Ammon's horn (tissue), 1 donor: Measurements from ENCODE around the gene ALOX5.
"Not testable (repeated sequence)": the region's sequence is repeated elsewhere in the genome, so short reads cannot be mapped to it uniquely, and the experiment has no call there.

Source experiments
- DNase-seq: peaks from one replicate; pipeline ENCODE4 v3.0.0-alpha.2; 2016; ENCODE audit warnings: low spot score

ALOX5 gene

DNA sequence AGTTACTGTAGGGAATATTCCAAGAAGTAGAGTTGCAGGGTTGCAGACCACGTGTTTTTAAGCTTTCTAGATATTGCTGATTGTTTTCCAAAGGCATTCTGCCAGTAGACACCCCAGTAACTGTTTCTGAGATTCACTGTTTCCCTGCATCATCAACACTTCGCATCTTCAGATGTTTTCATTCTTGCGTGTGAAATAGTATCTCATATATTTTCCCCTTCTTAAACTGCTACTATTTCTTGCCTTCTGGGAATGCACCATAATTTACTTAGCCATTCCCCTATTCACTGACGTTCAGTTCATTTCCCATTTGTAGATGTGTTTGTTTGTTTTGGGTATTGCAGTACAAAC lies 30.7 kb downstream of the ALOX5 start:
- DNase-seq: no peak

DNA sequence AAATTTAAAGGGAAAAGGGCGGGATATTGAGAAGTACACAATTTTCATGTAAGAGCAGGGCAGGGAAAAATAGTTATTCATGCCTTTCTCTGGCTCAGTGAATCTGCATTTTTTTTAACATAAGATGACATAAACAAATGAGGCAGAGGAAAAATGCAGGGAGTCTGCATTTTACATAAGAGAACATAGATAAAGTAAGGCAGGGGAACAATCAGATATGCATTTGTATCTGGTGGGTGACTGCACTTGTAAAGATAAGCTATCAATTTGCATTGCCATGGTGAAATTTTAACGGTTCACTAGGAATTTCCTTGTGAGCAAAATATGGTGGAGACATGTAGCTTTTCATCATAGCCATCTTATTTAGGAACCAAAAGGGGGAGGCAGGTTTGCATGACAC lies 33.5 kb downstream of the ALOX5 start:
- no peak for DNase-seq

- DNase-seq: no peak
Observed at GRCh38 chr10:45408421-45409319, 34.7 kb downstream of the ALOX5 start.

- DNase-seq: not testable (repeated sequence)
Observed at GRCh38 chr10:45409347-45409746, 35.3 kb downstream of the ALOX5 start.

- no peak for DNase-seq
Observed at GRCh38 chr10:45409782-45410181, 35.8 kb downstream of the ALOX5 start.

- no peak for DNase-seq
Observed at GRCh38 chr10:45410489-45410806, 36.4 kb downstream of the ALOX5 start.

- DNase-seq: no peak
Observed at GRCh38 chr10:45410807-45411606, 37.0 kb downstream of the ALOX5 start.

DNA sequence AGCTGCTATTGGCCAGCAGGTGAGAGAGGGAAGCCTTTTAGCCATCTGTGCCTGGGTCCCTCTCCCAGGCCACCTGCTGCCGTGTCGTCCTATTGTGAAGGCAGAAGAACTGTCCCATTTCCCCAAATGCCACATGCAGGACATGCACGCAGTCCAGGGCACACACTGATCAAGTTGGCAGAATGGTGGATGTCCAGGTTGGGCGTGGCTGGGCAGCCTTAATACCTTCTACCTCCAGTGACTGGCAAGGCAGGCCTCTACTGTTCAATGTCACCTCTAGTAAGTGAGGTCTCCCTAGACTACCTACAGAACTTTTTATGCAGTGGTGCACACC lies 37.6 kb downstream of the ALOX5 start:
- DNase-seq: no peak

DNA sequence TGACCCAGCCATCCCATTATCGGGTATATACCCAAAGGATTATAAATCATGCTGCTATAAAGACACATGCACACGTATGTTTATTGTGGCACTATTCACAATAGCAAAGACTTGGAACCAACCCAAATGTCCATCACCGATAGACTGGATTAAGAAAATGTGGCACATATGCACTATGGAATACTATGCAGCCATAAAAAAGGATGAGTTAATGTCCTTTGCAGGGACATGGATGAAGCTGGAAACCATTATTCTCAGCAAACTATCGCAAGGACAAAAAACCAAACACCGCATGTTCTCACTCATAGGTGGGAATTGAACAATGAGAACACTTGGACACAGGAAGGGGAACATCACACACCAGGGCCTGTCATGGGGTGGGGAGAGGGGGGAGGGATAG lies 41.0 kb downstream of the ALOX5 start:
- not testable (repeated sequence) for DNase-seq

DNA sequence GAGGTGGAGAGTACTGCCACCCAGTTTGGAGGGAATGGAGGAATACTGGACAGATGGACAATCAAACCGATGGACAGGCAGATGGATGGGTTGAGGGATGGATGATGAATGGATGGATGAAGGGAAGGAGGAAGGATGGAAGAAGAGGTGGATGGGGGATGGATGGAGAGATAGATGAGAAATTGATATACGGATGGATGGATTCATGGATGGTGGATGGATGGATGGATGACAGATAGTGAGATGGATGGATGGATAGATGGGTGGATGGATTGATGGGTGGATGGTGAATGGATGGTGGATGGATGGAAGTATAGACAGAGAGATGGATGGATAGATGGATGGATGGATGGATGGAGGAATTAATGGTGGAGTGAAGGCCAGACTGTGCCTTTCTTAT lies 42.6 kb downstream of the ALOX5 start:
- DNase-seq: no peak

DNA sequence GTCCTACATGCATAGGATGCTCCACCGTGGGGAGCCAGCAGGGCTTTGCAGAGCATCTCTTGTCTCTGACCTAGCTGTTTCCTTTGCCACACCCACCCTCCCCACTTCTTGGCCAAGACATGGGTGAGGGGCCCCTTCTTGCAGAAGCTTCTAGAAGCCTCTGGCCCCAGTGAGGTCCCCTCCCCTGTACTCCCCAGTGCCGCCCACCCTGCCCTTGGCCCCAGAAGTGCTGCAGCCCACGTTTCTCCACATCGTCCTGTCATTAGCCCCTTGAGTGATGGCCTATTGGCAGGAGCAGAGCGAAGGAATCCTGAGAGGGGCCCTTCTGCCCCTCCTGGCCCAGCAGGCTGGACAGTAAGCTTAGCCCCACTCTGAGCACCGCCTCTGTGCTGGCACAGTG lies 43.7 kb downstream of the ALOX5 start:
- no peak for DNase-seq

- no peak for DNase-seq
Observed at GRCh38 chr10:45418417-45418848, 44.4 kb downstream of the ALOX5 start.

- DNase-seq: peak; percentile 78
Observed at GRCh38 chr10:45418849-45419675, 45.0 kb downstream of the ALOX5 start.

DNA sequence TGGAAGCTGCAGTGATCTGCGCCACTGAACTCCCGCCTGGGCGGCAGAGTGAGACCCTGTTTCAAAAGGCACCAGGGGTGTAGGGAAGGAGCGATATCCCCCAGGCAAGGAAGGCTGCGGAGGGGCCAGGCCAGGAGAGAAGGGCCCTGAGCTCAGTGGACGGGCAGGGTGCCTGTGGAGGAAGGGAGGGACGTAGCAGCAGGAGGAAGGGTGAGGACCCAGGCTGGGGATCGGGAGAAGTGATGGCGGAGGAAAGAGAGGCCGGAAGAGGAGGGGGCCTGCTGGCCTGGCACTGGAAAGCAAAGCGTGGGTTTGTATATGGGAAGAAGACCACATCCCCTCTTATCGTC lies 45.6 kb downstream of the ALOX5 start:
- peak; percentile 28 for DNase-seq

GRCh38 chr10:45420453-45421192 lies 46.6 kb downstream of the ALOX5 start:
- peak; percentile 76 for DNase-seq

DNA sequence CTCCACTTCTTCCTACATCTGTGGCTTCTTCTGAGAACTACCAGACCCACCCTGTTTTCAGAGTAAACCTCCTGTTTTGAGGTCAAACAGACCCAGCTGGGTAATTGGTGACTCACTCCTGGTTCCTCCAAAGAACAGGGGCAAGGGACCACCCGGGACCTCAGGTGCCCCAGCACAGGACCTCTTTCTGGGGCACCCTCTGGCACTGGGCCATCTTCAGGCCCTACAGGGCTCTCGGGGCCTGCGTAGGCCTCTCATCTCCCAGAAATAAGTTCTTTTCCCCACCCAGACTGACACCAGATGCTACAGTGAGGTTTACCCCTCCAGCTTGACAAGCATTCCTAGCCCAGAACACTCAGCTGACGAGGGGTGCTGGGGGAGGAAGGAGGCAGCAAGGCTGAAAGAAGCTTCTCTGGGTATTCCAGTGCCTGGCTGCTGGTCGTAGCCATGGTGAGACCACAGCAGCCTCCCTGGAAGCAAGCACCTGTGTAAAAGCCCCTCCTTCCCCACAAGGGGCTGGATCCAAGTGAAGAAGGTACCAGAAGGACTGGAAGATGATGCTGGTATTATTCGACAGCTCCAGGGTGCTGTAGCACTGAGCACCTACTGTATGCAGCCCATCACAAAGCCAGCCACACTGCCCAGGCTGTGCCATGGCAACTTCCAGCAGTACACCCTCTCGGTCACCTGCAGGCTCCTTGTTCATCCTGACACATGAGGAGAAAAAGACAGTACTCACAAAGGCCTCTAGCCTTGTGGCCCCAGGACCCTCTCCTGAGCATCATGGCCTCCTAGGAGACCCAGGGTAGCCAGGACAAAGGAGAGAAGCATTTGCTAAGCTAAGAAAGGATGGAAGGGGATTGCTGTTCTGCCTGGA lies 47.4 kb downstream of the ALOX5 start:
- DNase-seq: no peak

GRCh38 chr10:45422207-45422865 lies 48.3 kb downstream of the ALOX5 start:
- DNase-seq: no peak

DNA sequence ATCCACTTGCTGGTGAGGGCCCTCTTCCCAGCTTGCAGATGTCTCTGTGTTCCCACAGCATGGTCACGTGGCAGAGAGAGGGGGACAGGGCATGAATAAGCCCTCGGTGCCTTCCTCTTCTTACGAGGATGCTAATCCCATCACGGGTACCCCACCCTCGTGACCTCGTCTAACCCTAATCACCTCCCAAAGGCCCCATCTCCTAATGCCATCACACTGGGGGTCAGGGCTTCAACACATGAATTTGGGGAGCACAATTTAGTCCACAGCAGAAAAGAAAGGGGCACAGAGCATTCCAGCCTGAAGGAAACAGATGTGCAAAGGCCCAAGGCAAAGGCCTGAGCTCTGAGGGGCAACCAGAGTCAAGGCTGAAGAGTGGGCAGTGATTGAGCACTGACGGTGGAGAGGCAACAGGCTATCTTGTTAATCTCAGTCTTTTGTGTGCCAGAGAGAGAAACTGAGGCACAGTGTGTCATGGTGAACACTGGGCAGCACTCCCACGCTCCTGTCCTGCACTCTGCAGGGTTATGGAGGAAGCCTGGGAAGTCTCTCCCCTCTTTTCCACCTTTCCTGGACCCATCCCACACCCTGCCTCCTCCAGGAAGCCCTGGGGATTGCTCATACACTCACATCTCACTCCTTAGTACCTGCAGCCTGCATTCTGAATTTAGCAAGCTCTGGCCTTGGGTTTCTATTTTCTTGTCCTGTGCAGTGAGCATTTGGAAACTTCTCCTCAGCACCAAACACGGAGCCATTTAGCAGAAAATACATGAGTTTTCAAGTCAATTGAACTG lies 49.0 kb downstream of the ALOX5 start:
- no peak for DNase-seq

DNA sequence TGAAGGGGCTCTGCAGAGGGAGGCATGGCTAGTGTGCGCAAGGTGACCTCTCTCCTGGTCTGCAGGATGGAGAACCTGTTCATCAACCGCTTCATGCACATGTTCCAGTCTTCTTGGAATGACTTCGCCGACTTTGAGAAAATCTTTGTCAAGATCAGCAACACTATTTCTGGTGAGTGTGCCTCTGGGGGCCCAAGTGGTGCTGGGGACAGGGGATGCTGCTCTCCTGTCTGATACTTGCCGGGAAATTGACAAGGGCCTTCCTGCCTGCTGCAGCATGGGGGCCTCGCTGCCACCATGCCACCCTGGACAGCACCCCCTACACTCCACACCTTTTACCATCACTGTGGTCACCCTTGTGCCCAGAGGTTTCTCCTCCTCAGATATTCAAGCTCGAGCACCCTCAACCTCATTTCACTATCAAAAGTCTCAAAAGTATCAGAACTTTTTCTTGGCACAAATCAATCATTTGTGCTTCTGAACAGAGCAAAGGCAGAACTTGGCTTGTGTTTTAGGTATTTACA lies 50.0 kb downstream of the ALOX5 start:
- no peak for DNase-seq
